Hepatocyte (in vitro differentiated cells): ENCODE data around the gene TMEM175. TPM values are rescaled to one million over a fixed set of nuclear protein-coding genes. Genes with fewer than 3 reads are reported as not detected.
"Not testable (repeated sequence)": the region's sequence is repeated elsewhere in the genome, so short reads cannot be mapped to it uniquely, and the experiment has no call there.

ENCODE experiments used
- DNase-seq: peaks from one replicate; pipeline ENCODE4 v3.0.0-alpha.2; 2016; ENCODE audit warnings: low spot score
- H2AFZ ChIP-seq: fragments of 200-600 bp; sonication (generic); 2 replicates; pipeline ENCODE4 v1.6.0; 2016; ENCODE audit warnings: antibody characterized with exemption, mild to moderate bottlenecking
- H3K27ac ChIP-seq: fragments of 200-600 bp; sonication (generic); 2 replicates; pipeline ENCODE4 v1.5.1; 2016; ENCODE audit warnings: mild to moderate bottlenecking
- H3K27me3 ChIP-seq: fragments of 200-600 bp; sonication (generic); 2 replicates; pipeline ENCODE4 v1.6.1; 2016
- H3K36me3 ChIP-seq: fragments of 200-600 bp; sonication (generic); replicated peaks from 2 replicates; pipeline ENCODE4 v1.5.1; 2016; ENCODE audit warnings: low read depth; ENCODE audit not compliant: insufficient read depth
- H3K4me1 ChIP-seq: fragments of 200-600 bp; sonication (generic); 2 replicates; pipeline ENCODE4 v1.5.1; 2016; ENCODE audit warnings: mild to moderate bottlenecking, moderate library complexity; ENCODE audit not compliant: insufficient read depth
- H3K4me2 ChIP-seq: fragments of 200-600 bp; sonication (generic); 2 replicates; pipeline ENCODE4 v1.6.0; 2016
- H3K4me3 ChIP-seq: fragments of 200-600 bp; sonication (generic); 2 replicates; pipeline ENCODE4 v1.5.1; 2016; ENCODE audit warnings: mild to moderate bottlenecking
- H3K79me2 ChIP-seq: fragments of 200-600 bp; sonication (generic); 2 replicates; pipeline ENCODE4 v1.6.0; 2017; ENCODE audit warnings: mild to moderate bottlenecking
- H3K9me2 ChIP-seq: fragments of 200-600 bp; sonication (generic); replicated peaks from 2 replicates; pipeline ENCODE4 v1.6.0; 2017; ENCODE audit warnings: mild to moderate bottlenecking; ENCODE audit not compliant: insufficient read depth
- H3K9me3 ChIP-seq: fragments of 200-600 bp; sonication (generic); 2 replicates; pipeline ENCODE4 v1.5.1; 2016; ENCODE audit warnings: low read depth, mild to moderate bottlenecking
- H4K20me1 ChIP-seq: fragments of 200-600 bp; sonication (generic); 2 replicates; pipeline ENCODE4 v1.6.0; 2016; ENCODE audit warnings: mild to moderate bottlenecking; ENCODE audit not compliant: insufficient read depth, poor library complexity, severe bottlenecking
- EZH2 ChIP-seq: fragments of 200-600 bp; sonication (generic); IDR thresholded peaks from 2 replicates; pipeline ENCODE4 v1.6.1; 2016; ENCODE audit warnings: antibody characterized with exemption, mild to moderate bottlenecking, borderline replicate concordance
- EZH2phosphoT487 ChIP-seq: fragments of 200-600 bp; sonication (generic); IDR thresholded peaks from one replicate; pipeline ENCODE4 v1.6.1; 2018; ENCODE audit warnings: antibody characterized with exemption, mild to moderate bottlenecking, low read depth, moderate library complexity; ENCODE audit not compliant: unreplicated experiment, severe bottlenecking
- WGBS: methylation state at CpG from one replicate; pipeline ENCODE4 v1.1.6; 2016; ENCODE audit warnings: low lambda C conversion rate; ENCODE audit errors: missing lambda C conversion rate; 5-methylcytosine and 5-hydroxymethylcytosine counted together
- polyA plus RNA-seq: library from polyadenylated mRNA; unstranded; fragments of >200 nt; fragmentation: Nextera tagmentation; extraction: Ambion mirVana; gene quantifications from 2 replicates; pipeline ENCODE4 v1.2.1, GENCODE V29; 2016
- total RNA-seq: library from RNA; depleted of rRNA; stranded (reverse); fragments of >200 nt; gene quantifications from 2 replicates; pipeline ENCODE4 v1.2.3, GENCODE V29; 2014
- TF ChIP-seq, protein P1 (sequence below): fragments of 200-600 bp; sonication (generic); IDR thresholded peaks from 2 replicates; pipeline ENCODE4 v1.5.1; 2016; ENCODE audit warnings: antibody characterized with exemption, mild to moderate bottlenecking; ENCODE audit not compliant: poor library complexity

TMEM175 gene
- total and polyA plus RNA-seq, 2 experiments from 2014 or later, result 14.8 to 31.4 TPM

DNA sequence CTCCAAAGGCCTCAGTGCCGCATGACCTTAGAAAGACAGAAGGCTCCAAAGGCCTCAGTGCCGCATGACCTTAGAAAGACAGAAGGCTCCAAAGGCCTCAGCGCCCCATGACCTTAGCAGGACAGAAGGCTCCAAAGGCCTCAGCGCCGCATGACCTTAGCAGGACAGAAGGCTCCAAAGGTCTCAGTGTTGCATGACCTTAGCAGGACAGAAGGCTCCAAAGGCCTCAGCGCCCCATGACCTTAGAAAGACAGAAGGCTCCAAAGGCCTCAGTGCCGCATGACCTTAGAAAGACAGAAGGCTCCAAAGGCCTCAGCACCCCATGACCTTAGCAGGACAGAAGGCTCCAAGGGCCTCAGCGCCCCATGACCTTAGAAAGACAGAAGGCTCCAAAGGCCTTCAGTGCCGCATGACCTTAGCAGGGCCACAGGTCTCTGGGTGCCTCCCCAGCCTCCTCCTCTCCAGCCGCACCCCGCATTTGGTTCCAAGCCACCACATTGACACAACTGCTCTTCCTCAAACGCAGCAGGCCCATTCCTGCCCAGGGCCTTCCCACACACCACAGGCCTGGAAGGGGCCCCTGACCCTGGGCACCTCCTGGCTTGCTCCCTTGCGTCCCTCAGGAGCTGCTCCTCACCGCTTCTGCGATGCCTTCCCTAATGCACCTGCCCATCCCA lies 13.1 kb upstream of the TMEM175 start:
- not testable (repeated sequence) for H3K27me3 ChIP-seq, H3K27ac ChIP-seq, H3K4me3 ChIP-seq, H3K4me1 ChIP-seq, H2AFZ ChIP-seq, H3K9me3 ChIP-seq, H3K9me2 ChIP-seq, H3K4me2 ChIP-seq, H3K36me3 ChIP-seq, DNase-seq
- peaks cover 74% of the 10 kb centered on the region for H4K20me1 ChIP-seq
- H3K79me2 ChIP-seq, result peaks cover 93% of the 10 kb centered on the region
- WGBS, result 98% methylated on average over 15 of the region's 15 CpGs

DNA sequence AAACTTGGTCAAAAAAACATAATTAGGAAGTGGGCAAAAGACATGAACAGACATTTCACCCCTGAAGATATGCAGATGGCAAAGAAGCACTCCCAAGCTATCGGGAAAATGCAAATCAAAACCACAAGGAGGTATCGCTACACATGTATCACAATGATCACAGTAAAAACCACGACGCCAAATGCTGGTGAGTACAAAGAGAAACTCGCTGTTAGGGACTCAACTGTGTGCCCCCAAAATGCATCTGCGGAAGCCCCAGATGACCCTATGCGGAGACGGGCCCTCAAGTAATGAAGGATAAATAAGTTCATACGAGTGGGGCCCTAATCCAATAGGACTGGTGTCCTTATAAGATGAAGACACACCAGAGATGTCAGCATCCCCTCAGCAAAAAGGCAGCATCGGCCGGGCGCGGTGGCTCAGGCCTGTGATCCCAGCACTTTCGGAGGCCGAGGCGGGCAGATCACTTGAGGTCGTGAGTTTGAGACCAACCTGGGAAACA lies 10.4 kb upstream of the TMEM175 start:
- H3K79me2 ChIP-seq, result peaks cover 98% of the 10 kb centered on the region
- H3K4me3 ChIP-seq, result no peak overlapping the region
- H3K9me3 ChIP-seq, result no peaks in the 10 kb centered on the region
- H4K20me1 ChIP-seq, result peaks cover 78% of the 10 kb centered on the region
- H2AFZ ChIP-seq, result no peak overlapping the region
- WGBS, result 97% methylated on average over 17 of the region's 17 CpGs
- H3K9me2 ChIP-seq, result no peaks in the 10 kb centered on the region
- DNase-seq, result no peak
- TF ChIP-seq EZH2 (no peak), EZH2phosphoT487 (no peak)
- TF ChIP-seq, protein P1, sequence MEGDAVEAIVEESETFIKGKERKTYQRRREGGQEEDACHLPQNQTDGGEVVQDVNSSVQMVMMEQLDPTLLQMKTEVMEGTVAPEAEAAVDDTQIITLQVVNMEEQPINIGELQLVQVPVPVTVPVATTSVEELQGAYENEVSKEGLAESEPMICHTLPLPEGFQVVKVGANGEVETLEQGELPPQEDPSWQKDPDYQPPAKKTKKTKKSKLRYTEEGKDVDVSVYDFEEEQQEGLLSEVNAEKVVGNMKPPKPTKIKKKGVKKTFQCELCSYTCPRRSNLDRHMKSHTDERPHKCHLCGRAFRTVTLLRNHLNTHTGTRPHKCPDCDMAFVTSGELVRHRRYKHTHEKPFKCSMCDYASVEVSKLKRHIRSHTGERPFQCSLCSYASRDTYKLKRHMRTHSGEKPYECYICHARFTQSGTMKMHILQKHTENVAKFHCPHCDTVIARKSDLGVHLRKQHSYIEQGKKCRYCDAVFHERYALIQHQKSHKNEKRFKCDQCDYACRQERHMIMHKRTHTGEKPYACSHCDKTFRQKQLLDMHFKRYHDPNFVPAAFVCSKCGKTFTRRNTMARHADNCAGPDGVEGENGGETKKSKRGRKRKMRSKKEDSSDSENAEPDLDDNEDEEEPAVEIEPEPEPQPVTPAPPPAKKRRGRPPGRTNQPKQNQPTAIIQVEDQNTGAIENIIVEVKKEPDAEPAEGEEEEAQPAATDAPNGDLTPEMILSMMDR, result no peak
- no peak overlapping the region for H3K4me2 ChIP-seq
- no peak overlapping the region for H3K27ac ChIP-seq
- H3K36me3 ChIP-seq, result no peaks in the 10 kb centered on the region
- H3K4me1 ChIP-seq, result no peaks in the 10 kb centered on the region
- H3K27me3 ChIP-seq, result no peaks in the 10 kb centered on the region

DNA sequence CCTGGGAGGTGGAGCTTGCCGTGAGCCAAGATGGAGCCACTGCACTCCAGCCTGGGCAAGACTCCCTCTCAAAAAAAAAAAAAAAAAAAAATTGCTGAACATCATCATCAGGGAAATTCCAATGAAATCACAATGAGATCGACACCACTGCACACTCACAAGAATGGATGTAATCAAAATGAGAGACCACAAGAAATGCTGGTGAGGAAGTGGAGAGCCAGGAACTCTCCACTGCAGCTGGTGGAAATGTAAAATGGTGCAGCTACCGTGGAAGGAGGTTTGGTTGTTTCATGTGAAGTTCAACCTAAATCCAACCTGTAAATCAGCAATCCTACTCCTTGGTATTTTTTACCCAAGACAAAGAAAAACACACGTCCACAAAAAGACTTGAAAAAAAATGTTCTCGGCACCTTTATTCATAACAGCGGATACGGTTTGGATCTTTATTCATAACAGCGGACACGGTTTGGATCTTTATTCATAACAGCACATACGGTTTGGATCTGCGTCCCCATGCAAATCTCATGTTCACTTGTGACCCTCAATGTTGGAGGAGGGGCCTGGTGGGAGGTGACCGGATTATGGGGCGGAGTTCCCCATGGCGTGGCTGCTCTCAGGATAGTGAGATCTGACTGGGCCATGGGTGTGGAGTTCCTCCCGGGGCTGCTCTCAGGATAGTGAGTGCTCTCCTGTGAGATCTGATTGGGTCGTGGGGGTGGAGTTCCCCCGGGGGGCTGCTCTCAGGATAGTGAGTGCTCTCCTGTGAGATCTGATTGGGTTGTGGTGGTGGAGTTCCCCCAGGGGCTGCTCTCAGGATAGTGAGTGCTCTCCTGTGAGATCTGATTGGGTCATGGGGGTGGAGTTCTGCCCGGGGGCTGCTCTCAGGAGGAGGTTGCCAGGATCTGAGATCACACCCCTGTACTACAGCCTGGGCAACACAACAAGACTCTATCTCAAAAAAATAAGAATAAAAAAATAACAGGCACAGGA lies 7.9 kb upstream of the TMEM175 start:
- H3K27ac ChIP-seq, result no peak overlapping the region
- H3K27me3 ChIP-seq, result no peaks in the 10 kb centered on the region
- no peaks in the 10 kb centered on the region for H3K9me2 ChIP-seq
- no peak overlapping the region for H3K4me2 ChIP-seq
- WGBS, result 75% methylated on average over 18 of the region's 18 CpGs
- no peak overlapping the region for H3K4me3 ChIP-seq
- H4K20me1 ChIP-seq, result peaks cover 82% of the 10 kb centered on the region
- no peak overlapping the region for H2AFZ ChIP-seq
- no peaks in the 10 kb centered on the region for H3K36me3 ChIP-seq
- no peaks in the 10 kb centered on the region for H3K9me3 ChIP-seq
- peaks cover 92% of the 10 kb centered on the region for H3K79me2 ChIP-seq
- TF ChIP-seq, protein P1, result no peak
- TF ChIP-seq EZH2 (no peak), EZH2phosphoT487 (no peak)
- DNase-seq, result no peak
- peaks cover 2% of the 10 kb centered on the region for H3K4me1 ChIP-seq

DNA sequence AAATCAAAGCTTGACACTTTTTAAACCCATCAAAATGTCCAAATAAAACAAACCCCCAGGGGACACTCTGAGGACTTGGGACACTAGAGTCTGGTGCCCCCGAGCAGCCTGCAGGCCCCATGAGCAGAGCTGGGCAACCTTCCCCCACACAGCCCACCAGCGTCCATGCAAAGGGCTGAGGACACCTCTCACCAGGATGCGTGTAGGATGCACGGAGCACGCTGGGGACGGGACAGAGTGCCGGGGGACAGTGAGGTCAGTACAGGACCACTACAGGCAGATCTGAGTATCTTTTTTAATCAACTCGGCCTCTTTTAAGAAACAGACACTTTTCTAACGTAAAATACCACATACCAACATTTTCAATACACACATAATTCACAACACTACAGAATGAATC lies 7.1 kb upstream of the TMEM175 start:
- Histone ChIP-seq H3K4me3 (no peak overlapping the region), H3K27ac (no peak overlapping the region), H3K36me3 (no peaks in the 10 kb centered on the region), H3K27me3 (no peaks in the 10 kb centered on the region), H3K4me1 (peaks cover 10% of the 10 kb centered on the region), H3K9me3 (no peaks in the 10 kb centered on the region), H3K79me2 (peaks cover 92% of the 10 kb centered on the region), H3K4me2 (no peak overlapping the region), H4K20me1 (peaks cover 82% of the 10 kb centered on the region), H2AFZ (no peak overlapping the region), H3K9me2 (no peaks in the 10 kb centered on the region)
- 91% methylated on average over 9 of the region's 9 CpGs for WGBS
- TF ChIP-seq, protein P1, result no peak
- TF ChIP-seq EZH2phosphoT487 (no peak), EZH2 (no peak)
- no peak for DNase-seq
